OCI-M2 (cell line): Measurements from ENCODE around the gene SLIT3.
"Not testable (repeated sequence)": the region's sequence is repeated elsewhere in the genome, so short reads cannot be mapped to it uniquely, and the experiment has no call there.

Experiments
- DNase-seq: peaks from one replicate; lab custom pipeline; 2025; ENCODE audit not compliant: unreplicated experiment; lab: John Stamatoyannopoulos, UW

SLIT3 gene

GRCh38 chr5:169116961-169117461, 183.9 kb downstream of the SLIT3 start:
- no peak for DNase-seq

GRCh38 chr5:169115461-169116124, 185.3 kb downstream of the SLIT3 start:
- no peak for DNase-seq

DNA sequence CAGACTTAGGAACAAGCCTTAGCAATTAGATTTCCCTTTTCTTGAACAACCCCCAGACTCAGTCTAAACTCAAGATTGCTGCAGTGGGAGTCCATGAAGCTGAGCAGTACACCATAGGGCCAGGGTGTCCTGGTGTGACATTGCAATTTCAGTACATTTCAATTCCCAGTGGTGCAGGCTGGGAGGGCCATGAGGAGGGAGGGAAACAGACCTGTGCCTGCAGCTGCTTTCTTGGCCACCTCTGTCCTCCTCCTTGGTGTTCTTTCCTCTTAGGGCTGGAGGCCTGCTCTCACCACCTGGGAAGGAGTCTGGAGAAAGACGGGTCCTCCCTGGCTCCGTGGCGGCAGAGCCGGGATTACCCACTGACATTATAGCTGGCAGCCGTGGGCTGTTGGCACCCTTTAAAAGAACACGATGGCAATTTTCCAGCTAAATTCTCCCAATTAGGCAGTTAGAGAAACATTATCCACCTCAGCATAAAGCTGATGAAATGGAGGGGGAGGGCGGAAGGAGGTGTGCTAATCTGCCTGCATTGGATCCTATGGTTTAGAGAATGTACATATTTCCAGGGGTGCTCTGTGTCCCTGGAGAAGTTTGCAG, 186.4 kb downstream of the SLIT3 start:
- no peak for DNase-seq

DNA sequence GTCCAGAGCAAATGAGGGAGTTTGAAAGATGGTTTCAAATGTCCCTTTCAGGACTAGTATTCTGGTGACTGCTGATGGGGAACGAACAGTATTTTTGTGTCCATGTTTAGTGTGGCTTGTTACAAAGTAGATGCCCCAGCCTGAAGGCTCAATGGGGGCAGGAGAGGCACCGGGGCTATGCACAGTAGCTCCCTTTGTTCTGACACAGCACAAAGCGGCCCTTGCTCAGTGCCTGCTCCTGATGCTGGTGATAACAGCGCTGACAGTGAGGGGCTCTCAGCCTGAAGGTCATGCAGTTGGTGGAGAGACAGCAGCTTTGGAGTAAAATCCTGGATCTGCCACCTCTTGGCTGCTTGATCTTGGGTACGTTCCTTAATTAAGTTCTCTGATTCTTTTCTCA, 188.9 kb downstream of the SLIT3 start:
- DNase-seq, result no peak

DNA sequence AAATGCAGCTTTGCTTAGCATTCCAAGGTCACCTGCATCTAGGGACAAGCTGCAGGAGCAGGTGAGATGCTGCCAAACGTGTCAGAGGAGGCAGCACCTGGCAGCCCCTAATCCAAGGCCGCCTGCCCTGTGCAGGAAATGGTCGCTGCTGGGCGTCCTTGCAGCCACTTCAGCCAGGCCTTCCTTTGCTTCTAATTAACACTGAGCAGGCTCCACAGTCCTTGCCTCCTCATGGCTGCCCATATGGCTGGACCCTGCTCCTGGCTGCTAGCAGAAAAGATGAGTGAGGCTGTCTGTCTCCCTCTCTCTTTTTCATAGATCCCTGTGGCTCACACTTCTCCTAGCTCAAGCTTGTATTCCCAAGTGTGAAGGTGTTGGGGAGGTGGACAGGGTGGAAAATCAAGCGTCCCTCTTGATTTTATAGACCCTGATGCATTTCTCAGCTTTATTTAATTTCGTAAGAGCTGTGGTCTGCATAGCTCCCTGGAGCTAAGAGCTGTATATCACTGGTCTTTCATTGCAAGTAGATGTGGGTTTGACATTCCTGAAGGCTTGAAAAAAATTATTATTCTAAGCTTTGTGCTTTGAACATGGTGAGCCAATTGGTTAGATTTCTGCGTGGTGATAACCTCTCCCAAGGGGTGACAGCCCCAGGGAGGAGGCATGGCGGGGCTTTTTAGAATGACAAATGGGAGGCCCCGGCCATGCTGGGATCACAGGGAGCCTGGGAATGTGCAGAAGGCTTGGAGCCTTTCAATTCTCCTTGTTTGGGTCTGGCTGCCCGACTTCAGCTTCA, 193.8 kb downstream of the SLIT3 start:
- no peak for DNase-seq

DNA sequence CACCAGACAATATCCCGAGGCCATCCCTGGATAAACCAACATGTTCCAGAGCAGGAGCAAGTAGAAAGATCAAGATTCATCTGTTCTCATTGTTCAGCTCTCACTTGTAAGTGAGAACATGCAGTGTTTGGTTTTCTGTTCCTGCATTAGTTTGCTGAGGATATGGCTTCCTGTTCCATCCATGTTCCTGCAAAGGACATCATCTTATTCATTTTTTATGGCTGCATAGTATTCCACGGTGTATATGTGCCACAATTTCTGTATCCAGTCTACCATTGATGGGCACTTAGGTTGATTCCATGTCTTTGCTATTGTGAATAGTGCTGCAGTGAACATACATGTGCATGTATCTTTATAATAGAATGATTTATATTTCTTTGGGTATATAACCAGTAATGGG, 195.4 kb downstream of the SLIT3 start:
- DNase-seq, result not testable (repeated sequence)

DNA sequence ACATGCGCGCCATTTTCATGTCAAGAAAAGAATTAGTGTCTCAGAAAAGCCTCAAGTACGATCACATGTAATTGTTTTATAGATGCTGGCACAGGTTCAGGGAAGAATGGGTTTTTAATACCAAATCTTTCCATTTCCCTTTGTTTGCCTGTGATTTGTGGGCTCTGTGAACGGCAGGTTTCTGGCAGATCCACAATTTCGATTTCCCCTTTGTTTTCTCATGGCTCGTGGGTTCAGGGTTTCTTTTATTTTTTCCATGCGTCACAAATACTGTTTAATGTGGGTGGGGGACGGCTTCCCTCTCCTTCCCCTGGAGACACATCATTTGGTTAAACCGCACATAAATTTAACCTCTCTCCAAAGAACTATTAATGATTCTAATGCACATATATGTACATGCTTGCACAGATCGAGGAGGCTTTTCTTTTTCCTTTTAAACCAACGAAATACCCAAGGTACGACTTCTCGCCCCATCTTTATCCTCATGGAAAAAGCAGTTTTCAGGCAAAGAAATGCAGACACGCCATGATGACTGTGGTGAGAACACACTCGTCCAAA, 195.9 kb downstream of the SLIT3 start:
- no peak for DNase-seq

- no peak for DNase-seq
Measured at GRCh38 chr5:169103586-169104181, 197.3 kb downstream of the SLIT3 start.

GRCh38 chr5:169101966-169102365, 199.0 kb downstream of the SLIT3 start:
- no peak for DNase-seq

GRCh38 chr5:169100735-169101075, 200.2 kb downstream of the SLIT3 start:
- no peak for DNase-seq

- DNase-seq, result no peak
Measured at GRCh38 chr5:169099801-169100734, 200.9 kb downstream of the SLIT3 start.

GRCh38 chr5:169098331-169099121, 202.4 kb downstream of the SLIT3 start:
- no peak for DNase-seq

DNA sequence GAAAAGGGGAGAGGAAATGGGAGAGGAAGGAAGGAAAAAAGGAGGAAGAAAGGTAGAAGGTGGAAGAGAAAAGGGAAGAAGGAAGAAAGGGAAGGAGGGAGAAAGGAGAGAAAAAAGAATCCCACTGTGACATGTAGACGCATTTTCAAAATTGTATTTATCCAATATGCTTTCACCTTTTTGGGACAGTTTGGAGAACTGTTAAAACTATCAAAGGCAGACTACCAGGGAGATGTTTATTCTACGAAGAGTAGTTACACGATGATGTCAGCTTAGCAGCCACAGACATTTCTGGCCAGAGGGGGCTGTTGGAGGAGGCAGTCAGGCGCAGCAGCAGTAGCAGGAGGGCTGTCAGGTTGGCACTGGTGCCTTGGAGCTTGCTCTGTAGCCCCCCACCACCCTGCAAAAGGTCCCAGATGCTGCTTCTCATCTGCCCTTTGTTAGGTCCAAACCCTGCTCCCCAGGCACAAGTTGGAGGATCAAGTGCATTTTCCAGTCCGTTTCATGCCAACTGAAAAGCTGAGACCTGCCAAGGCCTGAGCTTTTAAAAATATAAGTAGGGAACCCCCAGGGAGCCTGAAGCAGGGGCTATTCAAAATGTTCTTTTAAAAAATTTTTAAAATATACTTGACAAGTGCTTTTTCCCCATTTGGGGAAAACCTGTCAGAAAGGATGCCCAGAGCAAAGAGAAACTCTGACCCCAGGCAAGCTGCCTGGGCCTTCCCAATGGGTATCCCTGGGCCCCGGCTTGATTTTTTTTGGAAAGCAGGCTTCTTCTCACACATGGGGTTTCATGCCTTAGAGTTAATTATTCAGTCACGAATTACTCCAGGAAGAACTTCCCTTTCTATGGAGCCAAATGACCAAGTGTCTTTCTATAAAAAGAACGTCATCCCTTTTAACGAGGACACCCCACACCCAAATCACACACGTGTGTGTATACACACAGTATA, 203.3 kb downstream of the SLIT3 start:
- no peak for DNase-seq

DNA sequence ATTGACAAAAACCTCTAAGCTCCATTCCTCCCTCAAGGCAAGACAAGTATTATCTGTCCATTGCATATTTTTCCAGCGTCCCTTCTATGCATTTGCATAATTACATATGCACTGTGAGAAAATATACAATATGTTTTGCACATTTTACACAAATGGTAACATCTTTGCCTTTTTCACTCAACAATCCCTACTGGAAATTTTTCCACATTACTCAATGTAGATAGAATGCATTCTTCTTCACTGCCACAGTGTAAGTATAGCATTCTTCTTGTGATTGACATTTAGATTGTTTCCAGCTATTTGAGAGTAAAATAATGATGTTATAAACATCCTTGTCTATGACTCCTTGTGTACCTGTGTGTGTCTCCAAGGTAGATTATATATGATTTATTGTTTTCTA, 205.0 kb downstream of the SLIT3 start:
- DNase-seq, result no peak

- DNase-seq, result no peak
Measured at GRCh38 chr5:169095410-169095960, 205.5 kb downstream of the SLIT3 start.

GRCh38 chr5:169094586-169095409, 206.1 kb downstream of the SLIT3 start:
- DNase-seq, result no peak

DNA sequence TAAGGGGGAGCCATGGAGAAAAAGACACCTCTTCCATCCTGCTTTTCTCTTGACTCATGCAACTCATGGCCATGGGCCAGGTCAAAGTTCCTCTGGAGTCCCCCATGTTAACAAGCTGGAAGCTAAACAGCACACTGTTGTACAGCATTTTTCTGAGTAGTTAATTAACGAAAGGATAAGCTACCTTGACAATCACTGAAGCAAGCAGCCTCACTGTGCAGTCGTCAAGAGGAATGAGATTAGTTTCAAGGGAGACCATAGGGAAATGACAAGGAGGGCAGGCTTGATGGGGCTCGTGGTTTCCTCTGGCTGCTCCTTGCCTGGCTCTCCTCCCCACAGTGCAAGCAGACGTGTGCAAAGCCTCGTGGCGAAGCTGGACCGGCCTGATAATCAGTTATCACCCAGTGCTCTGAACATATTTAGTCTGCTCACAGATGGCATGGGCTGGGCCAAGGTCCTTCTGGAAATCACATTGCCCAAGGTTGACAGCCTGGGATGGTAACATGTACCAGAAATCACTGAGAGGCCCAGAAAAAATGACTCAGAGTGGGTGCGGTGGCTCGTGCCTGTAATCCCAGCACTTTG, 209.5 kb downstream of the SLIT3 start:
- no peak for DNase-seq
